Skeletal muscle tissue (tissue), 4 donors: ENCODE measurements around the gene ZNF440. TPM values are rescaled to one million over a fixed set of nuclear protein-coding genes. Genes with fewer than 3 reads are reported as not detected.

ENCODE experiments used
- H3K27ac ChIP-seq: one replicate; pipeline ENCODE4 v1.7.0; 2013; ENCODE audit warnings: mild to moderate bottlenecking, low read depth, low read length, inconsistent platforms
- H3K27me3 ChIP-seq, 3 donors: one replicate each; pipeline ENCODE4 v1.7.0; 2013; ENCODE audit warnings: low read length in 3 of 3; ENCODE audit not compliant: control insufficient read depth in 3 of 3, insufficient read depth in 3 of 3
- H3K36me3 ChIP-seq, 3 donors: one replicate each; pipeline ENCODE4 v1.7.0; 2013; ENCODE audit warnings: low read length in 3 of 3; ENCODE audit not compliant: control insufficient read depth in 3 of 3, insufficient read depth in 3 of 3
- H3K4me1 ChIP-seq, 3 donors: one replicate each; pipeline ENCODE4 v1.7.0; 2013; ENCODE audit warnings: low read length in 3 of 3, mild to moderate bottlenecking in 3 of 3; ENCODE audit not compliant: control insufficient read depth in 3 of 3, insufficient read depth in 3 of 3
- H3K4me3 ChIP-seq, 3 donors: one replicate each; pipeline ENCODE4 v1.7.0; 2013; ENCODE audit warnings: low read length in 3 of 3
- H3K9ac ChIP-seq, 3 donors: one replicate each; pipeline ENCODE4 v1.7.0; 2013; ENCODE audit warnings: low read length in 3 of 3, mild to moderate bottlenecking in 3 of 3, moderate library complexity in 2 of 3, low read depth in 1 of 3
- H3K9me3 ChIP-seq, 3 donors: one replicate each; pipeline ENCODE4 v1.7.0; 2013; ENCODE audit warnings: low read length in 3 of 3; ENCODE audit not compliant: control insufficient read depth in 3 of 3
- total RNA-seq: library from RNA; depleted of rRNA; stranded (reverse); fragments of >200 nt; gene quantifications from one replicate; pipeline ENCODE4 v1.2.3, GENCODE V29; 2014
- donor health status: Osteomylitis.

The ZNF440 gene
- total RNA-seq, 1 donor from 2014 or later: 6.3 TPM

GRCh38 chr19:11880598-11880997, 66.5 kb downstream of the ZNF440 start:
- Histone ChIP-seq H3K4me3 (no peak overlapping the region), H3K9me3 (no peaks in the 10 kb centered on the region), H3K27ac (no peak overlapping the region), H3K9ac (no peak overlapping the region), H3K27me3 (no peaks in the 10 kb centered on the region), H3K4me1 (peaks cover 0 to 2% (median 0%) of the 10 kb centered on the region in 3 donors), H3K36me3 (no peaks in the 10 kb centered on the region)

- no peaks in the 10 kb centered on the region for H3K9me3 ChIP-seq
- H3K4me1 ChIP-seq: peaks cover 0 to 2% (median 0%) of the 10 kb centered on the region in 3 donors
- no peaks in the 10 kb centered on the region for H3K27me3 ChIP-seq
- H3K9ac ChIP-seq: no peak overlapping the region
- H3K4me3 ChIP-seq: no peak overlapping the region
- no peak overlapping the region for H3K27ac ChIP-seq
- H3K36me3 ChIP-seq: no peaks in the 10 kb centered on the region
These were observed 67.2 kb downstream of the ZNF440 start for GRCh38 chr19:11881151-11881800.

GRCh38 chr19:11882606-11883005, 68.5 kb downstream of the ZNF440 start:
- H3K9ac ChIP-seq: no peak overlapping the region
- H3K36me3 ChIP-seq: no peaks in the 10 kb centered on the region
- H3K4me3 ChIP-seq: no peak overlapping the region
- no peaks in the 10 kb centered on the region for H3K27me3 ChIP-seq
- H3K4me1 ChIP-seq: peaks cover 3 to 8% (median 5%) of the 10 kb centered on the region in 3 donors
- H3K27ac ChIP-seq: no peak overlapping the region
- H3K9me3 ChIP-seq: no peaks in the 10 kb centered on the region

Other genes with a start within 250 kb of the ZNF440 start
- 3.7 TPM for gene ACP5, start 236.6 kb upstream of the ZNF440 start, total RNA-seq
- gene ZNF627, start 216.8 kb upstream of the ZNF440 start, total RNA-seq: 30.8 TPM
- 19.8 TPM for gene ZNF823, start 75.3 kb upstream of the ZNF440 start, total RNA-seq
- 5.2 TPM for gene ZNF441, start 47.3 kb upstream of the ZNF440 start, total RNA-seq
- 7.8 TPM for gene ZNF491, start 15.8 kb upstream of the ZNF440 start, total RNA-seq
- 4.7 TPM for gene ZNF439, start 34.5 kb downstream of the ZNF440 start, total RNA-seq
- 3.7 TPM for gene ZNF69, start 73.5 kb downstream of the ZNF440 start, total RNA-seq
- gene ZNF700, start 110.8 kb downstream of the ZNF440 start, total RNA-seq: 6.3 TPM
- 2.1 TPM for gene ZNF763, start 150.8 kb downstream of the ZNF440 start, total RNA-seq
- gene ZNF433, start 221.4 kb downstream of the ZNF440 start, total RNA-seq: 4.2 TPM
- 0.52 TPM for gene ZNF878, start 238.7 kb downstream of the ZNF440 start, total RNA-seq